GM19438 (cell line): ENCODE measurements around the gene IL5.
"Not testable (repeated sequence)": the region's sequence is repeated elsewhere in the genome, so short reads cannot be mapped to it uniquely, and the experiment has no call there.

ENCODE experiments used
- ATAC-seq: cut with Tn5 transposase; IDR thresholded peaks from one replicate; pipeline ENCODE4 v1.9.1; 2021; ENCODE audit warnings: low read depth; ENCODE audit not compliant: unreplicated experiment

IL5 gene

GRCh38 chr5:132530946-132531345 is 12.4 kb downstream of the IL5 start:
- ATAC-seq, result no peak

DNA sequence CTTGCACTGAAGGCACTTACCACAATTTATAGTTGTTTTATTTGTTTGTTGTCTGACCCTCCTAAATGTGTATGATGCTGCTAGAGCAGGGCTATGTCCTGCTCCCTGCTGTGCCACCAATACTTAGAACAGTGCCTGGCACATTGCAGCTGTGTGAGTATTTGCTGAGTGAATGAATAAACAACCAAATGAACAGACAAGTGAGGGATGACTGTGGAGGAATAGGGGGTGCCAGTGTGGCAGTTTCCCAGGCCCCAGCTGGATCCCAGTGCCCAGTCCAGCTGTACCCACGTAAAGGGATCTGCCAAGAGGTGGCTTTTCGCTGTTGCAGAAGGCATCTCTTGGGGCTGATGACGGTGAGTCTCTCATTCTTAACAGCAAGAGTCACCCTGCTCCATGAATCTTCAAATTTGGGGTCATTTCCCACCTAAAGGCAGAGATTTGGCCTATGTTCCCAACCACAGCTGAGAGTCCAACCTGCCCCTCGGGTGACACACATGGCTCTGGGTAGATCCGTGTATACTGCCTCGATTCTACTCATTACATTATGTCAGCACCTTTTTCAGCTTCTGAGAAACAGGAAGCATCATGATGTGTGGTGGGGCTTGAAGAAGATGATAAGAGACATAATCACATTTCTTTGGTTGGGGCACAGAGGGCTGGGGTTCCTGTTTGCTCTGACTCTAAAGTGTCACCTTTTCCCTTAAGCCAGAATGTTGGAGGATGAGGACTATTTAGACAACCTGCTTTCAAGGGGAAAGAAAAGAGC is 14.3 kb downstream of the IL5 start:
- ATAC-seq, result no peak

DNA sequence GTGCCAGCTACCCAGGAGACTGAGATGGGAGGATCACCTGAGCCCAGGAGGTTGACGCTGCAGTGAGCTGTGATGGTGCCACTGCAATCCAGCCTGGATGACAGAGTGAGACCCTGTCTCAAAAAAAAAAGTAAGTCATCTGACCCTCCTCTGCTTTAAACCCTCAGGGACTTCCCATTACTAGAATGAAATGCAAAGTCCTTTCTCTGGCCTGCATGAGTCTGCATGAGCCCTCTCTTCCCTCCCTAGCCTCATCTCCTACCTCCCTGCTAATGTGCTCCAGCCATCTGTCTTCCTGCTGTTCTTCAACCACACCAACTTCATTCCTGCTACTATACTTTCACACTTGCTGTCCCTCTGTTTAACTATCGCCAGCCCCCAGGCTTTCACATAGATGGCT is 15.3 kb downstream of the IL5 start:
- no peak for ATAC-seq

- ATAC-seq, result no peak
These were observed 16.3 kb downstream of the IL5 start for GRCh38 chr5:132526974-132527564.

DNA sequence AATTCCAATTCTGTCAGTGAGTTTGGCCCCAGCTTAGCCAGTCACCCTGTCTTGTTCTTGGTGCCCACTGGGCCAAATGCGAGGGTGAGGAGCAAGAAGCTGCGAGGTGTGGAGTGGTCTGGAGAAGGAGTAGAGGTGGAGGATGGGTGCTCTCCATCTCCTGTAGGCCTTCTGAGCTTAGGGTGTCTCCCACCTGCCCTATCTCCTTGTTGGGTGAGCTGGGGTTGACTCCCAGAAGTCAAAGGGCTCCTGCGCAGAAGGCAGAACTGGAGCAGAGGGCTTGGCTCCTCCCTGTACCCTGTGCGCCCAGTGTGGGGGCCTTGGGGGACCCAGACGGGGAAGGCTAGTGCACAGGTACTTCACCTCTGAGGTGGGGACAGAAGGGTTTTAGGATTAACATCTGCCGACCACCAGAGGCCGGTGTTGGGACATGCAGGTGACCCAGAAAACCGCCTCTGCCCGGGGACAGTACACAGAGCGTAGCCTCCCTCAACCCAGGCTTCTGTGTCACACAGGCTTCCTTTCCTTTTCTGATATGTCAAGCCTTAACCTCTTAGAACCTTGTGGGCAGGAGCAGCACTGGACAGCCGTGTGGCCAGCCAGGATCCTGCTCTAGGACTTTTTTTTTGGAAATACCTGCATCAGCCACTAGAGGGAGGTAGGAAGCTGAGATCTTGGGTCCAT is 16.9 kb downstream of the IL5 start:
- peak; percentile 42 for ATAC-seq

- peak; percentile 74 for ATAC-seq
These were observed 18.0 kb downstream of the IL5 start for GRCh38 chr5:132525299-132525724.

DNA sequence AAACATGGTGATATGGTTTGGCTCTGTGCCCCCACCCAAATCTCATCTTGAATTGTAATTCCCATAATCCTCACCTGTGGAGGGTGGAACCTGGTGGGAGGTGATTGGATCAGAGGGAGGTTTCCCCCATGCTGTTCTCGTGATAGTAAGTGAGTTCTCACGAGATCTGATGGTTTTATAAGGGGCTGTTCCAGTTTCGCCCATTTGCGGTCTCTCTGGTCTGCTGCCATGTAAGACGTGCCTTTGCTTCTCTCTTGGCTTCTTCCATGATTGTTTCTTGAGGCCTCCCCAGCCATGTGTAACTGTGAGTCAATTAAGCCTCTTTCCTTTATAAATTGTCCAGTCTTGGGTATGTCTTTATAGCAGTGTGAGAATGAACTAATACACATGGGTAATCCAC is 18.4 kb downstream of the IL5 start:
- not testable (repeated sequence) for ATAC-seq

GRCh38 chr5:132522067-132522466 is 21.3 kb downstream of the IL5 start:
- ATAC-seq, result not testable (repeated sequence)

- not testable (repeated sequence) for ATAC-seq
These were observed 29.5 kb downstream of the IL5 start for GRCh38 chr5:132513618-132514336.

GRCh38 chr5:132510076-132510475 is 33.2 kb downstream of the IL5 start:
- ATAC-seq, result no peak

GRCh38 chr5:132506094-132506692 is 37.1 kb downstream of the IL5 start:
- no peak for ATAC-seq

DNA sequence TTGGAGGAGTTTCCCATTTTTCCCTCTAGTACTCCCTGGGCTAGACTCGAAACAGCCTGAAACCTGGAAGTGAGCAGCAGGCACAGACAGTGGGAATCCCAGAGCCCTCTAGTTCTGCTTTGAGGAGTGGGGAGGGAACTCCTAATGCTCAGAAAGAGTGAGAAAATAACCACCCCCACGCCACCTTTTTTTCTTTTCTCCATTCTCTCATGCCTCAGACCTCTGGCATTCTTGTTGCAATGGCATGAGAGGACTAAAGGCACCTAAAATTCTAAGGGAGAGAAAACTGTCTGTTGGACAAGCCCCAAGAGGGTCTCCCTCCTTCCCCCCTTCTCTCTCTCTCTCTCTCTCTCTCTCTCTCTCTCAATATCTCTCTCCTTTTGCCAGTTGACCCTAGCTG is 37.7 kb downstream of the IL5 start:
- no peak for ATAC-seq

- no peak for ATAC-seq
These were observed 38.6 kb downstream of the IL5 start for GRCh38 chr5:132504746-132505145.

DNA sequence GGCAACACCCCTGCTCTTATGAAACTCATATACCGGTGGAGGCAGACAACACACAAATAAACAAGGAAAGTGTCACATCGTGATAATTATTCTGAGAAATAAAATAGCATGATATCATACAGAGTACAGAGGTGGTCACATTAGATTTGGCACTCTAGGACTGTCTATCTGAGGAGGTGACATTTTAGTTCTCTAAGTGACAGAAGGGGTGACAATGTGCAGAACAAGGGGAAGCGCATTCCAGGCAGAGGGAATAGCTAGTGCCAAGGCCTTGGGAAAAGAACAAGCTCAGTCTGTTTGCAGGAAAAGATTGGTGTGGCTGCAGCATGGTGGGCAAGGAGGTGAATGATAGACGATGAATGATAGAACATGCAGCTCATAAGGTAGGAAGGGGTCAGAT is 40.1 kb downstream of the IL5 start:
- ATAC-seq, result no peak

DNA sequence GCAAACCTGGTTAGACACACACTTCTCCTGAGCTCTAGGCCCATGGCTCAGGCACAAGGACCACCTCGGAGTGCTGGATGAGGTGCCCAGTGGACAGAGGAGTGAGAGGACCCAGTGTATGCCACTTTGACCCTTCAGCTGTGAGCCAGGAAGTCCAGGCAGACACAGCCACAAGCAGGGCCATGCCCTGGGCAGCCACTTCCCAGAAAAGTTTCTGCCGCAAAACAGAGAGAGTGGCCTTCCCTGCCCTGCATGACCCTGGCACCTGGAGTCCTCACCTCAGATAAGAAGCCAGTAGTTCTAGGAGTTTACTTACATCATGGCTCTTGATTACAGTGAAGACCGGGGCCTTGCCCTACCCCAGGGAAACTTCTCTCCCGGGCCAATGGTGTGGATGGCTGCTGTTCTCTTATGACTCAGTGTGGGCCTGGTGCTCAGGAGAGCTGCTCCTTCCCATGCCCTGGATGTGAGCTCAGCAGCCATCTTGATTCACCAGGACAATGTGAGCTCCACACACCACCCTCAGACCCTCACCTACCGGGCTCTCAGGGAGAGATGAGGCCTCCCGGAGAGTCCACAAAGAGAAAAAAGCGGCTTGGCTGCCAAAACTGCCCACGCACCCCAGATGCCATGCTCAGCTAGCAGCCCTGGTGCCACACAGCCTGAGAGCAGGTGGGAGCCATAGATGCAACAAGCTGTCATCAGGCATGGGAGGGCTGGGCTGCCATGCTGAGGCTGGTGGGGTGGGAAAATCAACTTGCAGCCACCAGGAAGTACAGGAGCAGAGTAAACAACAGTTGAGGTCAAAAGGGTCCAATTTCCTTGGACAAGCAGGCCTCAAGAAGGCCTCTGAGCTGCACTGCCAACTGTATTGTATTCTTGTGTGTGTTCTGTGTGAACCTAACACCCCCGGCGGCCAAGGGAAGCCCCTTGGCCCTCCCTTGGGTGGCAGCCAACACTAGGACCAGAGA is 41.1 kb downstream of the IL5 start:
- no peak for ATAC-seq

GRCh38 chr5:132501629-132501956 is 41.7 kb downstream of the IL5 start:
- no peak for ATAC-seq

- no peak for ATAC-seq
These were observed 42.2 kb downstream of the IL5 start for GRCh38 chr5:132500931-132501628.

DNA sequence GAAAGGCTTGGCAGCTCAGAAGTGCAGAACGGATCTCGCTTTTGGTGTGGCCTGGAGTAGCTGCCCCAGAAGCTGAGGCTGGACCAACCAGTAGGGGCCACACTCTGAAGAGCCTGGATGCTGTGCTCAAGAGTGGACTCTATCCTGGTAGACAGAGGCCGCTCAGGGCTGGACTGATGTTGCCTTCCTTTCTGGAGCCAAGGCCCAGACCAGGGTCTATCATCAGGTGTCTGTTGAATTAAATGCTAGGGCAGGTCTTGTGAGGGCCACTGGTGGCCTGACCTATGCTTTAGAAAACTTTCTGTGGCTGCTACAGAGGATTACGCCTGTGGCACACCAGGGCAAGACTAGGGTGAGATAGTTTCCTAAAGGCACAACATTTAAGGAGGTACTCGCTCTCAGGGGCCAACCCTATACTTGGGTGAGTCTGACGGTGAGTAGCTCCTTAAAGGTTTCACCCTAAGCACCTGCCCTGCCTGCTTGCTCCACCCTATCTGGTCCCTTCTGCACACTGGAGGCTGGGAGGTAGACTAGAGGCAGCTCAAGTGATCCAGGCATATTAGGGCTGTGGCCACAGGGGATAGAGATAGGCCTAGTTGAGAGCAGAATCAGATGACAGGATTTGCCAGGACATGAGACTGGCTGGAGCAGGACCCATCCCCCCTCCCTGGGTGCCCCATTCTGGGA is 42.9 kb downstream of the IL5 start:
- no peak for ATAC-seq
